Liver (tissue), 3 donors: ENCODE data around the gene ZCCHC14.
"Not testable (repeated sequence)": the region's sequence is repeated elsewhere in the genome, so short reads cannot be mapped to it uniquely, and the experiment has no call there.

Source experiments
- ATF3 ChIP-seq: IDR thresholded peaks from 2 replicates; pipeline ENCODE4 v1.6.1; 2016; ENCODE audit warnings: antibody characterized with exemption
- CTCF ChIP-seq: fragments of 150-350 bp; IDR thresholded peaks from 2 replicates; pipeline ENCODE4 v1.5.1; 2017; ENCODE audit warnings: improper control_type of control experiment, low read depth, low read length; ENCODE audit not compliant: missing input control
- FOXA2 ChIP-seq: IDR thresholded peaks from 2 replicates; pipeline ENCODE4 v1.6.1; 2016; ENCODE audit warnings: antibody characterized with exemption
- GABPA ChIP-seq, 2 donors: IDR thresholded peaks in 1 of 2; conservative IDR thresholded peaks in 1 of 2; 2 replicates each; pipeline ENCODE4 v1.6.1; 2016; ENCODE audit warnings: antibody characterized with exemption in 2 of 2, mild to moderate bottlenecking in 1 of 2, moderate library complexity in 1 of 2
- JUND ChIP-seq, 2 donors: IDR thresholded peaks; 2 replicates each; pipeline ENCODE4 v1.6.1; 2016; ENCODE audit warnings: antibody characterized with exemption in 2 of 2
- MAX ChIP-seq: IDR thresholded peaks from 2 replicates; pipeline ENCODE4 v1.6.1; 2016; ENCODE audit warnings: antibody characterized with exemption
- REST ChIP-seq: IDR thresholded peaks from 2 replicates; pipeline ENCODE4 v1.6.1; 2016; ENCODE audit warnings: antibody characterized with exemption, mild to moderate bottlenecking
- SP1 ChIP-seq: IDR thresholded peaks from 2 replicates; pipeline ENCODE4 v1.6.1; 2018; ENCODE audit warnings: antibody characterized with exemption, mild to moderate bottlenecking
- TAF1 ChIP-seq: conservative IDR thresholded peaks from 2 replicates; pipeline ENCODE4 v1.6.1; 2016; ENCODE audit warnings: antibody characterized with exemption, mild to moderate bottlenecking
- TF ChIP-seq, protein P1 (sequence below): IDR thresholded peaks from 2 replicates; pipeline ENCODE4 v1.6.1; 2016; ENCODE audit warnings: antibody characterized with exemption
- donor health status: healthy.
- donor health status: healthy.

GRCh38 chr16:87488960-87489359 is 3.9 kb downstream of the ZCCHC14 start:
- TF ChIP-seq CTCF; MAX; ATF3; JUND (IDR thresholded peaks at IDR 0.05); REST; TAF1; GABPA (IDR thresholded peaks at IDR 0.05 in 1 of 2, conservative IDR thresholded peaks at IDR 0.05 in 1 of 2); FOXA2; SP1: not testable (repeated sequence)
- TF ChIP-seq, protein P1, sequence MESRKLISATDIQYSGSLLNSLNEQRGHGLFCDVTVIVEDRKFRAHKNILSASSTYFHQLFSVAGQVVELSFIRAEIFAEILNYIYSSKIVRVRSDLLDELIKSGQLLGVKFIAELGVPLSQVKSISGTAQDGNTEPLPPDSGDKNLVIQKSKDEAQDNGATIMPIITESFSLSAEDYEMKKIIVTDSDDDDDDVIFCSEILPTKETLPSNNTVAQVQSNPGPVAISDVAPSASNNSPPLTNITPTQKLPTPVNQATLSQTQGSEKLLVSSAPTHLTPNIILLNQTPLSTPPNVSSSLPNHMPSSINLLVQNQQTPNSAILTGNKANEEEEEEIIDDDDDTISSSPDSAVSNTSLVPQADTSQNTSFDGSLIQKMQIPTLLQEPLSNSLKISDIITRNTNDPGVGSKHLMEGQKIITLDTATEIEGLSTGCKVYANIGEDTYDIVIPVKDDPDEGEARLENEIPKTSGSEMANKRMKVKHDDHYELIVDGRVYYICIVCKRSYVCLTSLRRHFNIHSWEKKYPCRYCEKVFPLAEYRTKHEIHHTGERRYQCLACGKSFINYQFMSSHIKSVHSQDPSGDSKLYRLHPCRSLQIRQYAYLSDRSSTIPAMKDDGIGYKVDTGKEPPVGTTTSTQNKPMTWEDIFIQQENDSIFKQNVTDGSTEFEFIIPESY, result not testable (repeated sequence)
